MCF 10A (cell line): Measurements from ENCODE around the gene STIMATE. TPM values are rescaled to one million over a fixed set of nuclear protein-coding genes. Genes with fewer than 3 reads are reported as not detected.

Experiments
- BruUV-seq: library from RNA; stranded (reverse); fragments of 400-500 nt; replicated peaks from 2 replicates; lab custom pipeline; 2021; lab: Mats Ljungman, UMichigan
- CTCF ChIA-PET: fragments of 300-600 bp; sonication (Branson Sonifier 250); formaldehyde crosslinking; extraction: SDS; loops from one replicate; lab custom pipeline; 2021; ENCODE audit warnings: antibody characterized with exemption, inconsistent platforms; lab: Yijun Ruan, JAX
- POLR2A ChIA-PET: fragments of 300-600, 350-650 bp; sonication (Branson Sonifier 250); formaldehyde crosslinking; extraction: SDS; loops from one replicate; lab custom pipeline; 2020; ENCODE audit warnings: antibody characterized with exemption, inconsistent platforms; lab: Yijun Ruan, JAX
- DNase-seq: peaks from one replicate; pipeline ENCODE4 v3.0.0-alpha.2; 2018; ENCODE audit not compliant: unreplicated experiment
- H3K27ac Mint-ChIP-seq: one replicate; pipeline ENCODE4 v1.8.0; 2022; ENCODE audit warnings: mild to moderate bottlenecking, low read depth, mixed read lengths; ENCODE audit not compliant: unreplicated experiment
- H3K27me3 Mint-ChIP-seq: one replicate; pipeline ENCODE4 v1.8.0; 2022; ENCODE audit warnings: mixed read lengths; ENCODE audit not compliant: insufficient read depth, unreplicated experiment
- H3K36me3 Mint-ChIP-seq: one replicate; pipeline ENCODE4 v1.8.0; 2022; ENCODE audit warnings: mild to moderate bottlenecking, moderate library complexity, mixed read lengths; ENCODE audit not compliant: insufficient read depth, unreplicated experiment
- H3K4me1 Mint-ChIP-seq: one replicate; pipeline ENCODE4 v1.8.0; 2022; ENCODE audit warnings: mixed read lengths; ENCODE audit not compliant: insufficient read depth, unreplicated experiment
- H3K4me3 Mint-ChIP-seq: one replicate; pipeline ENCODE4 v1.8.0; 2022; ENCODE audit warnings: mild to moderate bottlenecking, moderate library complexity, mixed read lengths; ENCODE audit not compliant: unreplicated experiment
- H3K9me3 Mint-ChIP-seq: one replicate; pipeline ENCODE4 v1.8.0; 2022; ENCODE audit warnings: mixed read lengths; ENCODE audit not compliant: unreplicated experiment
- CTCF ChIP-seq: fragments of 200-600 bp; IDR thresholded peaks from one replicate; pipeline ENCODE4 v1.8.0; 2022; ENCODE audit warnings: antibody characterized with exemption, mild to moderate bottlenecking; ENCODE audit not compliant: unreplicated experiment
- intact Hi-C: fragments of 100-400 bp; cut with micrococcal nuclease; formaldehyde crosslinking; loops from 2 replicates; pipeline ENCODE4 v1.14.1; 2022
- total RNA-seq: library from RNA; stranded (reverse); gene quantifications from 2 replicates; pipeline ENCODE4 v1.2.3, GENCODE V29; 2022

The STIMATE gene
- total RNA-seq, 1 experiment from 2014 or later, result 12.0 TPM

GRCh38 chr3:52792961-52793695 lies 104.2 kb downstream of the STIMATE start:
- H3K9me3 Mint-ChIP-seq, result no peaks in the 10 kb centered on the region
- H3K4me1 Mint-ChIP-seq, result peaks cover 6% of the 10 kb centered on the region
- peak; percentile 7 for DNase-seq
- no peaks in the 10 kb centered on the region for H3K36me3 Mint-ChIP-seq
- no peak overlapping the region for H3K27ac Mint-ChIP-seq
- H3K27me3 Mint-ChIP-seq, result no peaks in the 10 kb centered on the region
- TF ChIP-seq CTCF, result no peak
- intact Hi-C loops, result no loop called here
- CTCF ChIA-PET, result interaction anchor here (0.8 kb wide), 1 partner anchor 243 kb away, joined by 3 read pairs; no protein-coding TSS in a partner anchor
- no peak overlapping the region for H3K4me3 Mint-ChIP-seq
- POLR2A ChIA-PET, result interaction anchor here (0.5 kb wide), 1 partner anchor 44 kb away, joined by 3 read pairs; no protein-coding TSS in a partner anchor
- BruUV-seq, result no TSS peak

GRCh38 chr3:52792413-52792812 lies 104.9 kb downstream of the STIMATE start:
- Mint-ChIP-seq H3K4me3 (no peak overlapping the region), H3K4me1 (peaks cover 6% of the 10 kb centered on the region), H3K27ac (no peak overlapping the region), H3K36me3 (no peaks in the 10 kb centered on the region), H3K27me3 (no peaks in the 10 kb centered on the region), H3K9me3 (no peaks in the 10 kb centered on the region)
- BruUV-seq, result no TSS peak
- POLR2A ChIA-PET, result no interaction called here
- no peak for DNase-seq
- peak; percentile 10 for TF ChIP-seq CTCF
- CTCF ChIA-PET, result interaction anchor here (0.7 to 1.4 kb wide), 3 partner anchors 20 to 243 kb away, joined by 3 read pairs; no protein-coding TSS in a partner anchor
- intact Hi-C loops, result no loop called here

- H3K4me3 Mint-ChIP-seq, result no peak overlapping the region
- intact Hi-C loops, result no loop called here
- no peaks in the 10 kb centered on the region for H3K27me3 Mint-ChIP-seq
- peaks cover 6% of the 10 kb centered on the region for H3K4me1 Mint-ChIP-seq
- POLR2A ChIA-PET, result no interaction called here
- no peak overlapping the region for H3K27ac Mint-ChIP-seq
- no peak for DNase-seq
- TF ChIP-seq CTCF, result no peak
- H3K9me3 Mint-ChIP-seq, result no peaks in the 10 kb centered on the region
- BruUV-seq, result no TSS peak
- no peaks in the 10 kb centered on the region for H3K36me3 Mint-ChIP-seq
- CTCF ChIA-PET, result interaction anchor here (0.6 to 1.4 kb wide), 3 partner anchors 21 to 941 kb away, joined by 3 read pairs; no protein-coding TSS in a partner anchor
These were observed 105.4 kb downstream of the STIMATE start for GRCh38 chr3:52791928-52792327.

GRCh38 chr3:52791366-52791765 lies 106.0 kb downstream of the STIMATE start:
- Mint-ChIP-seq H3K27ac (no peak overlapping the region), H3K4me1 (peaks cover 6% of the 10 kb centered on the region), H3K27me3 (no peaks in the 10 kb centered on the region), H3K9me3 (no peaks in the 10 kb centered on the region), H3K36me3 (no peaks in the 10 kb centered on the region), H3K4me3 (no peak overlapping the region)
- TF ChIP-seq CTCF, result no peak
- intact Hi-C loops, result no loop called here
- no peak for DNase-seq
- ChIA-PET POLR2A (no interaction called here), CTCF (interaction anchor here (0.6 to 1.4 kb wide), 2 partner anchors 21 to 940 kb away, joined by 3 read pairs; no protein-coding TSS in a partner anchor)
- BruUV-seq, result no TSS peak
